ENCODE measurements around the gene WDFY2.

WDFY2 gene

GRCh38 chr13:51739027-51739764, 154.9 kb downstream of the WDFY2 start:
- Histone ChIP-seq H3K4me2 (ENCODE audit: insufficient read depth, low read length, poor library complexity, severe bottlenecking) (no peak overlapping the region), H4K8ac (ENCODE audit: low read depth, low read length) (no peak overlapping the region), H2BK5ac (ENCODE audit: low read length) (no peak overlapping the region), H3K4me3 (ENCODE audit: low read length in 2 of 2) (no peak overlapping the region), H3K36me3 (replicated peaks in 1 of 2; ENCODE audit: control insufficient read depth in 2 of 2, insufficient read depth in 2 of 2, low read length in 2 of 2) (peaks cover 0 to 33% of the 10 kb centered on the region in 2 donors), H3K23ac (ENCODE audit: low read depth, low read length, poor library complexity) (no peak overlapping the region), H3K27me3 (ENCODE audit: control insufficient read depth in 3 of 3, insufficient read depth in 3 of 3, low read depth in 1 of 3, low read length in 3 of 3) (no peaks in the 10 kb centered on the region), H3K27ac (replicated peaks; ENCODE audit: low read length) (no peak overlapping the region), H3K79me1 (ENCODE audit: low read depth, low read length) (no peaks in the 10 kb centered on the region), H2BK15ac (ENCODE audit: low read length) (no peak overlapping the region), H2BK120ac (ENCODE audit: low read depth, low read length) (no peak overlapping the region), H4K91ac (ENCODE audit: low read depth, low read length, poor library complexity) (no peak overlapping the region), H2AFZ (ENCODE audit: low read length) (no peak overlapping the region), H3K18ac (ENCODE audit: low read length) (no peak overlapping the region), H3K9me3 (replicated peaks in 1 of 2; ENCODE audit: control insufficient read depth in 2 of 2, insufficient read depth in 1 of 2, low read depth in 1 of 2, low read length in 2 of 2) (no peaks in the 10 kb centered on the region), H3K9ac (ENCODE audit: low read depth, low read length, poor library complexity) (no peak overlapping the region), H3K14ac (ENCODE audit: low read length) (no peak overlapping the region), H3K4me1 (ENCODE audit: control insufficient read depth in 2 of 2, insufficient read depth in 1 of 2, low read depth in 1 of 2, low read length in 2 of 2) (peaks cover 0 to 3% of the 10 kb centered on the region in 2 donors), H3K4ac (ENCODE audit: low read length) (no peak overlapping the region), H2BK12ac (ENCODE audit: low read length) (no peak overlapping the region), H2AK5ac (ENCODE audit: low read depth, low read length) (no peak overlapping the region)
- no CpG with 5 or more reads among the region's 6 CpGs for WGBS, 2 donors (ENCODE audit: extremely low coverage in 2 of 2, insufficient read length in 2 of 2, insufficient replicate concordance in 1 of 2)
- DNase-seq (ENCODE audit: low spot score): no peak

- no peak overlapping the region for H2AFZ ChIP-seq (ENCODE audit: low read length)
- DNase-seq (ENCODE audit: low spot score): no peak
- no peak overlapping the region for H3K4ac ChIP-seq (ENCODE audit: low read length)
- no peak overlapping the region for H3K4me2 ChIP-seq (ENCODE audit: insufficient read depth, low read length, poor library complexity, severe bottlenecking)
- no peaks in the 10 kb centered on the region for H3K27me3 ChIP-seq (ENCODE audit: control insufficient read depth in 3 of 3, insufficient read depth in 3 of 3, low read depth in 1 of 3, low read length in 3 of 3)
- no CpG with 5 or more reads among the region's 5 CpGs for WGBS, 2 donors (ENCODE audit: extremely low coverage in 2 of 2, insufficient read length in 2 of 2, insufficient replicate concordance in 1 of 2)
- H2BK120ac ChIP-seq (ENCODE audit: low read depth, low read length): no peak overlapping the region
- H3K14ac ChIP-seq (ENCODE audit: low read length): no peak overlapping the region
- H3K9ac ChIP-seq (ENCODE audit: low read depth, low read length, poor library complexity): no peak overlapping the region
- H2BK12ac ChIP-seq (ENCODE audit: low read length): no peak overlapping the region
- no peak overlapping the region for H4K8ac ChIP-seq (ENCODE audit: low read depth, low read length)
- no peak overlapping the region for H2BK5ac ChIP-seq (ENCODE audit: low read length)
- H3K36me3 ChIP-seq (replicated peaks in 1 of 2; ENCODE audit: control insufficient read depth in 2 of 2, insufficient read depth in 2 of 2, low read length in 2 of 2): peaks cover 0 to 34% of the 10 kb centered on the region in 2 donors
- no peak overlapping the region for H4K91ac ChIP-seq (ENCODE audit: low read depth, low read length, poor library complexity)
- H3K4me1 ChIP-seq (ENCODE audit: control insufficient read depth in 2 of 2, insufficient read depth in 1 of 2, low read depth in 1 of 2, low read length in 2 of 2): peaks cover 0 to 3% of the 10 kb centered on the region in 2 donors
- H3K18ac ChIP-seq (ENCODE audit: low read length): no peak overlapping the region
- no peak overlapping the region for H3K27ac ChIP-seq (replicated peaks; ENCODE audit: low read length)
- H2AK5ac ChIP-seq (ENCODE audit: low read depth, low read length): no peak overlapping the region
- no peak overlapping the region for H3K23ac ChIP-seq (ENCODE audit: low read depth, low read length, poor library complexity)
- no peak overlapping the region for H3K4me3 ChIP-seq (ENCODE audit: low read length in 2 of 2)
- H2BK15ac ChIP-seq (ENCODE audit: low read length): no peak overlapping the region
- H3K79me1 ChIP-seq (ENCODE audit: low read depth, low read length): no peaks in the 10 kb centered on the region
- no peaks in the 10 kb centered on the region for H3K9me3 ChIP-seq (replicated peaks in 1 of 2; ENCODE audit: control insufficient read depth in 2 of 2, insufficient read depth in 1 of 2, low read depth in 1 of 2, low read length in 2 of 2)
Measured at GRCh38 chr13:51740698-51741097, 156.4 kb downstream of the WDFY2 start.

GRCh38 chr13:51742031-51742430, 157.8 kb downstream of the WDFY2 start:
- peaks cover under 1 to 2% of the 10 kb centered on the region in 2 donors for H3K9me3 ChIP-seq (replicated peaks in 1 of 2; ENCODE audit: control insufficient read depth in 2 of 2, insufficient read depth in 1 of 2, low read depth in 1 of 2, low read length in 2 of 2)
- WGBS, 2 donors (ENCODE audit: extremely low coverage in 2 of 2, insufficient read length in 2 of 2, insufficient replicate concordance in 1 of 2): no CpG with 5 or more reads among the region's 2 CpGs

GRCh38 chr13:51742611-51743010, 158.3 kb downstream of the WDFY2 start:
- H3K79me1 ChIP-seq (ENCODE audit: low read depth, low read length): no peaks in the 10 kb centered on the region
- DNase-seq (ENCODE audit: low spot score): no peak
- peaks cover 2 to 7% of the 10 kb centered on the region in 2 donors for H3K9me3 ChIP-seq (replicated peaks in 1 of 2; ENCODE audit: control insufficient read depth in 2 of 2, insufficient read depth in 1 of 2, low read depth in 1 of 2, low read length in 2 of 2)
- no peak overlapping the region for H2AFZ ChIP-seq (ENCODE audit: low read length)
- no peak overlapping the region for H4K91ac ChIP-seq (ENCODE audit: low read depth, low read length, poor library complexity)
- H3K9ac ChIP-seq (ENCODE audit: low read depth, low read length, poor library complexity): no peak overlapping the region
- peaks cover 0 to 3% of the 10 kb centered on the region in 2 donors for H3K4me1 ChIP-seq (ENCODE audit: control insufficient read depth in 2 of 2, insufficient read depth in 1 of 2, low read depth in 1 of 2, low read length in 2 of 2)
- H2AK5ac ChIP-seq (ENCODE audit: low read depth, low read length): no peak overlapping the region
- no peak overlapping the region for H3K18ac ChIP-seq (ENCODE audit: low read length)
- 100% methylated on average over 2 of the region's 2 CpGs; no CpG with 5 or more reads in 1 of the 2 donors for WGBS, 2 donors (ENCODE audit: extremely low coverage in 2 of 2, insufficient read length in 2 of 2, insufficient replicate concordance in 1 of 2)
- no peak overlapping the region for H3K4me3 ChIP-seq (ENCODE audit: low read length in 2 of 2)
- no peak overlapping the region for H2BK15ac ChIP-seq (ENCODE audit: low read length)
- peaks cover 2 to 45% of the 10 kb centered on the region in 2 donors for H3K36me3 ChIP-seq (replicated peaks in 1 of 2; ENCODE audit: control insufficient read depth in 2 of 2, insufficient read depth in 2 of 2, low read length in 2 of 2)
- no peak overlapping the region for H2BK12ac ChIP-seq (ENCODE audit: low read length)
- H3K4ac ChIP-seq (ENCODE audit: low read length): no peak overlapping the region
- H3K14ac ChIP-seq (ENCODE audit: low read length): no peak overlapping the region
- H3K27me3 ChIP-seq (ENCODE audit: control insufficient read depth in 3 of 3, insufficient read depth in 3 of 3, low read depth in 1 of 3, low read length in 3 of 3): no peaks in the 10 kb centered on the region
- no peak overlapping the region for H2BK120ac ChIP-seq (ENCODE audit: low read depth, low read length)
- H3K4me2 ChIP-seq (ENCODE audit: insufficient read depth, low read length, poor library complexity, severe bottlenecking): no peak overlapping the region
- H2BK5ac ChIP-seq (ENCODE audit: low read length): no peak overlapping the region
- no peak overlapping the region for H4K8ac ChIP-seq (ENCODE audit: low read depth, low read length)
- no peak overlapping the region for H3K23ac ChIP-seq (ENCODE audit: low read depth, low read length, poor library complexity)
- H3K27ac ChIP-seq (replicated peaks; ENCODE audit: low read length): no peak overlapping the region

More at GRCh38 chr13:51742031-51742430, 157.8 kb downstream of the WDFY2 start:
- Histone ChIP-seq H2AFZ (ENCODE audit: low read length) (no peak overlapping the region), H3K23ac (ENCODE audit: low read depth, low read length, poor library complexity) (no peak overlapping the region), H4K91ac (ENCODE audit: low read depth, low read length, poor library complexity) (no peak overlapping the region), H3K4me2 (ENCODE audit: insufficient read depth, low read length, poor library complexity, severe bottlenecking) (no peak overlapping the region), H3K18ac (ENCODE audit: low read length) (no peak overlapping the region), H3K27ac (replicated peaks; ENCODE audit: low read length) (no peak overlapping the region), H3K36me3 (replicated peaks in 1 of 2; ENCODE audit: control insufficient read depth in 2 of 2, insufficient read depth in 2 of 2, low read length in 2 of 2) (peaks cover 2 to 39% of the 10 kb centered on the region in 2 donors), H2BK120ac (ENCODE audit: low read depth, low read length) (no peak overlapping the region), H4K8ac (ENCODE audit: low read depth, low read length) (no peak overlapping the region), H3K79me1 (ENCODE audit: low read depth, low read length) (no peaks in the 10 kb centered on the region), H3K4me3 (ENCODE audit: low read length in 2 of 2) (no peak overlapping the region), H2BK12ac (ENCODE audit: low read length) (no peak overlapping the region), H2BK15ac (ENCODE audit: low read length) (no peak overlapping the region), H2AK5ac (ENCODE audit: low read depth, low read length) (no peak overlapping the region), H3K14ac (ENCODE audit: low read length) (no peak overlapping the region), H3K4ac (ENCODE audit: low read length) (no peak overlapping the region), H3K9ac (ENCODE audit: low read depth, low read length, poor library complexity) (no peak overlapping the region), H3K27me3 (ENCODE audit: control insufficient read depth in 3 of 3, insufficient read depth in 3 of 3, low read depth in 1 of 3, low read length in 3 of 3) (no peaks in the 10 kb centered on the region), H3K4me1 (ENCODE audit: control insufficient read depth in 2 of 2, insufficient read depth in 1 of 2, low read depth in 1 of 2, low read length in 2 of 2) (peaks cover 0 to 3% of the 10 kb centered on the region in 2 donors), H2BK5ac (ENCODE audit: low read length) (no peak overlapping the region)
- no peak for DNase-seq (ENCODE audit: low spot score)
